HT1080 (cell line): ENCODE results near the gene OR11A1. TPM values are rescaled to one million over a fixed set of nuclear protein-coding genes. Genes with fewer than 3 reads are reported as not detected.
"Not testable (repeated sequence)": the region's sequence is repeated elsewhere in the genome, so short reads cannot be mapped to it uniquely, and the experiment has no call there.

ENCODE experiments used
- DNase-seq: peaks from one replicate; pipeline ENCODE4 v3.0.0-alpha.2; 2015; ENCODE audit warnings: low read depth
- total RNA-seq: library from RNA; depleted of rRNA; stranded (reverse); fragments of >200 nt; shearing (Covaris generic); gene quantifications from 2 replicates; pipeline ENCODE4 v1.2.3, GENCODE V29; 2014

The OR11A1 gene
- total RNA-seq, 1 experiment from 2014 or later, result not detected

- DNase-seq, result no peak
These were observed 21.9 kb upstream of the OR11A1 start for GRCh38 chr6:29478740-29479139.

- no peak for DNase-seq
These were observed 21.1 kb upstream of the OR11A1 start for GRCh38 chr6:29477923-29478450.

- DNase-seq, result no peak
These were observed 18.1 kb upstream of the OR11A1 start for GRCh38 chr6:29474996-29475395.

GRCh38 chr6:29466241-29466640 lies 9.4 kb upstream of the OR11A1 start:
- DNase-seq, result peak; percentile 49

GRCh38 chr6:29465801-29466200 lies 8.9 kb upstream of the OR11A1 start:
- no peak for DNase-seq

- DNase-seq, result no peak
These were observed 8.4 kb upstream of the OR11A1 start for GRCh38 chr6:29465279-29465678.

GRCh38 chr6:29462022-29462421 lies 5.2 kb upstream of the OR11A1 start:
- no peak for DNase-seq

- no peak for DNase-seq
These were observed 4.3 kb upstream of the OR11A1 start for GRCh38 chr6:29461021-29461814.

GRCh38 chr6:29451471-29452193 lies 5.2 kb downstream of the OR11A1 start:
- DNase-seq, result peak; percentile 21

- peak; percentile 59 for DNase-seq
These were observed 9.2 kb downstream of the OR11A1 start for GRCh38 chr6:29447670-29448069.

GRCh38 chr6:29444031-29444430 lies 12.8 kb downstream of the OR11A1 start:
- DNase-seq, result not testable (repeated sequence)

GRCh38 chr6:29442719-29443118 lies 14.2 kb downstream of the OR11A1 start:
- no peak for DNase-seq

GRCh38 chr6:29439006-29439405 lies 17.9 kb downstream of the OR11A1 start, which contains the start of gene OR10C1:
Gene OR10C1 (plus strand): TSS chr6:29439306. CDS start chr6:29440016, 710 bp downstream.
- no peak for DNase-seq

GRCh38 chr6:29436730-29437129 lies 20.1 kb downstream of the OR11A1 start:
- peak; percentile 28 for DNase-seq

- DNase-seq, result peak; percentile 14
These were observed 30.2 kb downstream of the OR11A1 start for GRCh38 chr6:29426654-29427053.

- DNase-seq, result no peak
These were observed 31.8 kb downstream of the OR11A1 start for GRCh38 chr6:29425075-29425474.

- DNase-seq, result peak; percentile 17
These were observed 32.3 kb downstream of the OR11A1 start for GRCh38 chr6:29424575-29424974.

- no peak for DNase-seq
These were observed 32.7 kb downstream of the OR11A1 start for GRCh38 chr6:29424168-29424567.

GRCh38 chr6:29419516-29419915 lies 37.4 kb downstream of the OR11A1 start:
- no peak for DNase-seq

- DNase-seq, result no peak
These were observed 42.3 kb downstream of the OR11A1 start, which contains the start of gene OR12D1 for GRCh38 chr6:29414588-29414987. Gene OR12D1 (plus strand): TSS chr6:29414928.

GRCh38 chr6:29403801-29404200 lies 53.1 kb downstream of the OR11A1 start:
- no peak for DNase-seq

- no peak for DNase-seq
These were observed 57.3 kb downstream of the OR11A1 start for GRCh38 chr6:29399525-29399924.
